Sciatic nerve (tissue), 2 donors: ENCODE results near the gene CDKN2C. TPM values are rescaled to one million over a fixed set of nuclear protein-coding genes. Genes with fewer than 3 reads are reported as not detected.
"Not testable (repeated sequence)": the region's sequence is repeated elsewhere in the genome, so short reads cannot be mapped to it uniquely, and the experiment has no call there.

Source experiments
- ATAC-seq: fragments of 200-7000 bp; cut with Tn5 transposase; one replicate; pipeline ENCODE4 v1.9.1; 2020; ENCODE audit warnings: mild to moderate bottlenecking, moderate library complexity
- DNase-seq: peaks from one replicate; pipeline ENCODE4 v3.0.0-alpha.2; 2020; ENCODE audit warnings: low spot score
- intact Hi-C: fragments of 100-400 bp; cut with DNase I; formaldehyde crosslinking; loops from one replicate; pipeline ENCODE4 v1.14.2; 2022
- total RNA-seq: library from RNA; stranded (reverse); fragmentation: NEBNext Ultra II Directional; extraction: Animal tissue kit (Norgen Biotek cat#: 25700); gene quantifications from one replicate; pipeline ENCODE4 v1.2.1, GENCODE V29; 2021
- donor health status: DM: no; HTN: no; CAD: no.
- donor health status: DM: no; HTN: no; CAD: no.

The CDKN2C gene
- total RNA-seq, 1 donor from 2014 or later: 17.2 TPM

DNA sequence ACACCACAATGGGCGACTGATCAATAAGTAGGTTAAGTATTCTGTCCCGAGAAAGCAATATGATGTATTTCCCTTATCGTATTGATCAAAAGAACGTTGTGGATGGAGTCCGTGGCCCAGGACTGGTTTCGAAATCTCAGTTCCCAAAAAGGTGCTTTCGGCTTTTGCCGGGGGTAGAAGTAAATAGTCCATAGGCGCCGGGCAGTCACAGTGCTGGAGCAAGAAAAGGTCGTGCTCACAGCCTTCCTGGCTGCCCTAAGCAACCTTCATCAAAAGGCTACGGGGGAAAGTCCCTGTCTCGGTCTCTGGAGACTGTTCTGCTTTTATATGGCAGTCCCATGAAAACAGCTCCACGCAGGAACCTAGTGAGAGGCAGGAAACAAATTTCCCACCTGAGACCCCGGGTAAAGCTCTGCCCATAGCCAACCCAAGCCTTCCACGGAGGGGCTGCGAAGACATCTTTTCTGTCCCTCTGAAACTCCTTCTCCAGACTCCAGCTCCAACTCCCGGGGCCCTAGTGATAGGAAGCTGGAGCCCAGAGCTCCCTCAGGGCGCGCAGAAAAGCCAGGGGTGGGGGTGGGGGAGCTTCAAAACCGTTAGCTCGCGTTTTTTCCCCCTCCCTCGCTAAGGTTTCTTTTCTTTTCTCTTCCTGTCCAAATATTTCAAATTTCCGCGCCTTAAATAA is 7.0 kb downstream of the CDKN2C start:
- no peak for DNase-seq
- intact Hi-C loops: no loop called here

DNA sequence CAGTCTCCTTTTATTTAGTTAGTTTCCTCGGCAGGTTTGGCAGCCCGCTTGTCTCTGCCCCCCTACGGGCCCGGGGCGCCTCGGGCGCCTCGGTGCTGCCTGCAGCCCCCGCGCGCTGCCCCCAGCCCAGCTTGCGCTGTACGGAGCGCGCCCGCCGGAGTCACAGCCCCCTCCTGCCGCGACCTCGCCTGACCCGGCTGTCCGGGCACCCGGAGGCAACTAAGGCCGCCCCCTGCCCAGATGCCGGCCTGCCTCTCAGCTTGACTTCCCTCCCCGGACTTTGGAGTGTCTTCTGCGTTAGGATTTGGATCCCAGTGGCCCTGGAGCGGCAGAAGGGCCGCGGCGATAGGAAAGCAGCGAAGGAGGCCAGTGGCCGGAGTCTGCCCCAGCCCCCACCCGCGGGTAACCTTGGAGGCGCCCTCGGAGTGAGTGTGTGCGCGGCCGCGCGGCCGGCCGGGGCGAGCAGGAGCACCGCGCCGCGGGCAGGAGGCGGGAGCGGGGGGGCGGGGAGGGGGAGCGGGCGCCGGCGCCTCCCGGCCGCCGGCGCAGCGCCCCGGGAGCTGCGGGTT is 7.6 kb downstream of the CDKN2C start:
- DNase-seq: peak; percentile 67
- peak; percentile 88 for ATAC-seq

More for the DNA sequence above, 7.0 kb downstream of the CDKN2C start:
- peak; percentile 61 for ATAC-seq

DNA sequence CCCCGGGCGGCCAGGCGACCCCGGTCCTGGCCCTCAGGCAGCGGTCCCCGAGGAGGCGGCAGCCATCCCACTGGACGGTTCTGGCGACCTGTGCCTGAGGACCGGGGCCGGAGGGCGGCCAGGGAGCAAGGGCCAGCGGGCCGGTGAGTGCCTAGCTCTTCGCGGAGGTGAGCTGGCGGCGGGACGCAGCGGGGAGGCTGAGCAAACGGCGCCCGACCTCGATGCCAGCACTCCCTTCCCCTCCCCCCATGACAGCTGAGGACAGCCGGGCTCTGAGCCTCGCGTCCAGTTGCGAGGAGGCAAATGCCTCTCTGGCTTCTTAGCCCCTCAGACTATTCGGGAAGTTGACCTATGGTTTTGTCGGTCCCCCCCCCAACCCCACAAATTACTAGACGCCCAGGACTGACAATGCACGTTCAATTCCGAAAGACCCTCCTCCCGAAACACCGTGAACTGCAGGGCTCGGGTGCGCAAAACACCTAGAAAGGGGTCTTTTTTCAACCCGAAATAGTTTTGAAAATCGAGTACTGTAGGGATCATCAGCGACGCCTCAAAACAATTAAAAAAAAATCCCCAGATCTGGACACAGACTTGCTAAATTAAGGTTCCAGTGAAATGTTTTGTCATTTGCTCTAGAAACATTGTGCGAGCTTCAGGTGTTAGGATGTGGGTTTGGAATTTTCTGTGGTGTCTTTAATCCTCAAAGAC is 8.3 kb downstream of the CDKN2C start:
- intact Hi-C loops: no loop called here
- peak; percentile 67 for ATAC-seq
- peak; percentile 69 for DNase-seq

More for the DNA sequence above, 7.6 kb downstream of the CDKN2C start:
- intact Hi-C loops: no loop called here

DNA sequence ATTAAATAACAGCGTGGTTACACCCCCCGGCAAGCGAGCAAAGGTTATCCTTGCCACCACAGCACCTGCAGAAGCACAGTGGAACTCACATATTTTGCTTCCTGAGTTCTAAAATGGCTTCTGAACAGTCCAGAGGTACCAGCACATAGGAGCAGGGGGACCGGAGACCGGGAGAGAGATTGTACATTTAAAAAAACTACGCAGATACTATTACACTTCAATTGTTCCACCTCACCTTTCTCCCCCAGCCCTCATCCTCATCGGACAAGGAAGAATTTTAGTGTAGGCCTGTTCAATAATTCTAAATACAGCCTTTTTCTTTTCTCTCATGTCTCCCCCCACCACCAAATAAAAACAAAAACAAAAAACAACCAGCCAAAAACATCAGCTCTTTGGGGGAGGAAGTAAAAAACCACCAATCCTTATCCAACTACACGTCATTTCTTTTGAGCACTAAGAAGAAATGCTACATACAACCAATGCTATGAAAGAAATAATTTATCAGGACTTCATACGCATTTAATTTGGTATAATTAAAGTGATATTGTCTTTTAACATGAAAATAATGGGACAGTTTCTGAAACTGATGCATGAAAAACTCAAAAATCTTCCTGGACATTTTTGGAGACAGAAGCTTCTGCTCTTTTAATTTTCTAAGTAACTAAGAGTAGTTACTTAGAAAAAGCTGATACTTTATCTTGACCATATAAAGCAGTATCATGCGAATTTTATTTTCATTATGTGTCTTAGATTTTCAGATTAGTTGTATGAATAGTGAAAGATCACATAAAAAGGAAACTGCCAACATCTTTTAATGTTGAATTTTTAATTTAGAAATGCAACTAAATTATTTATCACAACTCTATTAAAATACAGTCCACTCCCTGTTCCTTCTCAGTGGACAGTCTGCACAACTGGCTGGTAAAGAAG is 9.1 kb downstream of the CDKN2C start:
- peak; percentile 36 for ATAC-seq
- intact Hi-C loops: no loop called here
- no peak for DNase-seq

DNA sequence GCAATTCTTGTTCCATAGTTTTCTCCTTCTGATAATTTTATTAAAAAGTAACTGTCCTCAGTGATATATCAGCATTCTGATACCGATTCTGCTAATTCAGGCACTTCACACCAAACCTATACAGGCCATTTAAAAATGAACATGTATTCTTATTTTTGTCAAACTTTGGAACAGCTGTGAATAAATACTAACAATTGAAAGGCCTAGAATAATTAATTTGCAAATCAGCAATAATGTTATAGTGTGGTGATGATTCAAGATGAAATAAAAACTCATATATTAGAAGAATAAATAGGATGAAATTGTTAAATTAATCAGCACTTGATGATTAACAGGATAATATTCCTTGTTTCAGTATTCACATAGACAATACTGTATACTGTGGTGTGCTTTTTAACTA is 9.9 kb downstream of the CDKN2C start:
- DNase-seq: no peak
- no peak for ATAC-seq
- intact Hi-C loops: no loop called here

DNA sequence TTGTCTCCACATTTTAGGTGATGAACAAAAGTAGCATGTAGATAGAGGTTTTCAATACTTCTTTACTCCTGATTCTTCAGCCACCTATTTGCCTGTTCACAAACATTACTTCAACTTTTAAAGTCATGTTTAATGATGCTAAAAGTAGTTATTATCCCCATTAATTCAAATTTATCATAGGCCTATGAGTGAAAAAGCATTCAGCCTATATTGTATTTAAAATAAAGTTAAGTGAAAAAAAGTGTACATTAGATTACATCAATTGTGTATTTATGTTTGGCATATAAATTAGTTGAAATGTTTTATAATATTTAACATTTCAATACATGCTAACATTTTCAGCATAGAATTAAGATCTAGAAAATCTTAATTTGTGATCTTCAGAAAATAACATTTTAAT is 10.5 kb downstream of the CDKN2C start:
- DNase-seq: no peak
- intact Hi-C loops: no loop called here
- ATAC-seq: no peak

DNA sequence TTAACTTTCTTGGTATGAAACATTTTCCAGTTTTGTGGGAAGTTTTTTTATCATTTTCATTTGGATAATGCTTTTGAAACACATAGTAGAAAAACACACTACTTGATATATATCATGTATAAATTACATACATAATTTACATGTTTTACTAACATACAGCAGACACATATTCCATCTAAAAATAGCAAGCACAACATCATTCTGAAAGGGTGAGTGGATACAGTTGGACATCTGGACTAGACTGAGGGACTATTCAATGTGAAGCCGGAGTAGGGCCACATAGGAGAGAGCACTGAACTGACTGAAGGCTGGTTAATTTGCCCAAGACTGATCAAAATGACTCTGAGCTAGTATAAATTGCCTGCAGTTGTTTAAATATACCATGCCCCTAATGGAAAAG is 11.7 kb downstream of the CDKN2C start:
- intact Hi-C loops: no loop called here
- ATAC-seq (no peak), DNase-seq (no peak)

DNA sequence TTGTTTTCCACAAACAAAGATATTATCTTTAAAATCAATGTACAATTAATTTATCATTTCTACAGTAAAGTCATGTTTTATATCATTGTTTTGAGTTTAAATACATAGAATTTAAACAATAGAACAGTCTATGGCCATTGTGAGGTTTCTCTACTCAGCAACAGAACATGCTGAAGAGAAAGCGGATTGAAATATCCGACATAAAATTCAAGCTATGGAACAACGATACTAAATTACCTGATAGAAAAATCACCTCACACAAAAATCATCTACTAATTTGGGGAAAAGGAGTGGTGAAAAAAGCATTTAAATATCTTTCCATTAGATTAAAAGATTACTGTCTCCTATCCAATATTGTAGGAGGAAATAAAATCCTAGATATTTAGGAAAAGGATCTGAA is 12.6 kb downstream of the CDKN2C start:
- intact Hi-C loops: no loop called here
- no peak for DNase-seq
- no peak for ATAC-seq

DNA sequence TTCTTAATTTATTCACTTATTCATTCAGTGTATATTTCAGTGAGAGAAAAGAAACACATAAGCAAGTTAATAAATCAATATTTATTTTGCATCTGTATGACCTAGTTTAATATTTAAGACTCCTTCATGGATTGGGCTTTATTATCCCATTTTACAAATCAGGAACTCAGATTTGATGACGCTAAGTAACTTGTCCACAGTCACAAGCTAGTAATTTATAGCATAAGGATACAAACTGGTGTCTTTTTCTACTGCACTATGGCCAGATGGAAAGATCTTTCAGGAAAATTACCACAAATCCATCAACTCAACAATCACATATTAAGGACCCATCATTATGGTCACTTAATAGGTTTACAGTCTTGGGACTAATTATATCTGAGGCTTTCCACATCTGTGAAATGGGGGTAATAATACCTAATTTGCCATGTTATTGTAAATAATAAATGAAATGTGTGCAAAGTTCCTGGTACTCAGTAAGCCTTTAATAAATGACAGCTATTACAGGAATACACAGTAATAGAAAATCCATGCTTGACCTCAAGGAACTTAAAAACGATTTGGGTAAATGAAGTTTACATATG is 13.3 kb downstream of the CDKN2C start:
- ATAC-seq (no peak), DNase-seq (no peak)
- intact Hi-C loops: no loop called here

DNA sequence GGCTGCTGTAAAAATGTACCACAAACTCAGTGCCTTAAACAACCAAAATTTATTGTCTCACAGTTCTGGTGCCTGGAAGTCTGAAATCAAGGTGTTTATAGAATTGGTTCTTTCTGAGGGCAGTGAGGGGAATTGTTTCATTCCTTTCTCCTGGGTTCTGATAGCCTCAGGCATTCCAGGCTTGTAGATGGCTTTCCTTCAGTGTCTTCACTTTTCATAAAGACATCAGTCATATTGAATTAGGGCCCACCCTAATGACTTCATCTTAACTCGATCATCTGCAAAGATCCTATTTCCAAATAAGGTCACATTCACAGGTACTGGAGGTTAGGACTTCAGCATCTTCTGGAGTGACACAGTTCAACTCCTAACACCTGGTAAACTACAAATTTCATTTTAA is 15.0 kb downstream of the CDKN2C start:
- DNase-seq (no peak), ATAC-seq (no peak)
- intact Hi-C loops: no loop called here

DNA sequence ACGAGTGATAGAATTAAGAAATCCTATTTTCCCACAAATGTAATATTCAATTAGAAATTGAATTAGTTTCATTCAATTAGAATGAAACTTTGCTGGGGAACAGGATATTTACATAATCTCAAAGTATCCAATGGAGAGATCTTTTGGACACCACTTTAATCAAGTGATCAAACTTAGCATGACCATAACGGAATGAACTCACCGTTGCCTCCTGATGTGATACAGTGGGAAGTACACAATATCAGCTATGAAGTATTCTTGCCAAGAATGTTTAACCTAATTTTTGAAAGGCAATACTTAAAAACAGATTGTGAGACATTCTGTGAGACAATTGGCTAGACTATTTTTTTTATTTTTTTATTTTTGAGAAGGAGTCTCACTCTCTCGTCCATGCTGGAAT is 16.6 kb downstream of the CDKN2C start:
- no peak for ATAC-seq
- no peak for DNase-seq
- intact Hi-C loops: no loop called here

DNA sequence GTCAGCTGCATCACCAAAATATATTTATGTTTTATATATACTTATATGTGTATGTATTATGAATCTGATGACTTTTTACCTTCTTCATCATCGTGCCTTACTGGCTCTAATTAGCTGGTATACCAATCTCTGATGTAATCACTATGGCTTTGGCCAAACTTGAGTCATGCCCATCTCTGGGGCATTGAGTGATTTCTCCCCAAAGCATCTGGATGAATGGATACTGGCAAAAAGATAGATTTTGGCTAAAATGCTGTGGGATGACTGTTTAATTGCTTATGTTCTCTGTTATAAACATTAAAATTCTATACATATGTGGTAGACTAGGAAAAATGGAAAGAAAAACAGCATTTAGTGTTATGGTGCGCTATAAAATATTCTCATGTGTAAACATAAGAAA is 19.6 kb downstream of the CDKN2C start:
- ATAC-seq (no peak), DNase-seq (no peak)
- intact Hi-C loops: no loop called here

DNA sequence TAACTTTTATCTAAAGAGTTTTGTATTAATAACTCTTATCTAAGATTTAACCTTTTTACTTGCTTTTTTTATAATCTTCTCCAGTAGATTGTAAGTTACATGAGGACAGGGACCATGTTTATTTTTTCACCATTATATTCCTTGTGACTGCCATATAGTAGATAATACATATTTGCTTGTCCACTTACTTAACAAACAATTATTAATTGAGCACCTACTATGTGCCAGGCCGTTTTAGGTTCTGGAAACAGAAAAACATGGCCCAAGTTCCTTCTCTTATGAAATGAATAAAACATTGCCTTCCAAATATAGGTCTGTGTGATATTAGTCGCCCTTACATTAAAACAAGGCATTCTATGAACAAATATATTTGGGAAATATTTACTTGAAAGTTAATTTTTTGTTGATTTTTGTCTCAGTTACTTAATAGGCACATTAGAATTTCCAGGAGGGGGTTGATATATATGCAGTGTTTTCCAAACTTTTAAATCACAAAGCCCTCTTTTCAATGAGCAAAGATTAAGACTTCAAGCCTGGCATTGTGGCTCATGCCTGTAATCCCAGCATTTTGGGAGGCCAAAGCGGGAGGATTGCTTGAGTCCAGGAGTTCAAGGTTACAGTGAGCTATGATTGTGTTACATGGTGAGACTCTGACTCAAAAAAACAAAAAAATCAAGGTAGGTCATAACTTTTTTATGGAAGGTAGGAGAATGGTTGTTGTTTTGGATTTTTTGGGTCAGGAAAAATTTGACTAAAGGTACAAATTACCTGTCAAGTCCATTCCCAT is 22.7 kb downstream of the CDKN2C start:
- ATAC-seq: no peak
- no peak for DNase-seq
- intact Hi-C loops: no loop called here

DNA sequence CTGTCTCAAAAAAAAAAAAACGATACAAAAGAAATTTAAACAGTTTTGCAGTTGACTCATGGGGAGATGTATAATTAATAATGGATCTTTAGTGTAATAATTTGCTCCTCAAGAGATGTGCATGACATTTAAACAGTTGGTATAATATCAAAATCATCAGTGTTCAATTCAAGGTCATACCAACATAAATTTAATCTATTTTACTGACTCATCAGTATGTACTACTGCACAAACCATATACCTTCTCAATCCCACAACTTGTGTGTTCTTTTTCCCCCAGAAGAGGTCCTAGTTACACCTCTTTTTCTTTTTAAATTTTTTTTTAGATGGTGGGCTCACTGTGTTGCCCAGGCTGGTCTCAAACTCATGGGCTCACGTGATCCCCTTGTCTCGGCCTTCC is 23.6 kb downstream of the CDKN2C start:
- intact Hi-C loops: no loop called here
- ATAC-seq (no peak), DNase-seq (no peak)

DNA sequence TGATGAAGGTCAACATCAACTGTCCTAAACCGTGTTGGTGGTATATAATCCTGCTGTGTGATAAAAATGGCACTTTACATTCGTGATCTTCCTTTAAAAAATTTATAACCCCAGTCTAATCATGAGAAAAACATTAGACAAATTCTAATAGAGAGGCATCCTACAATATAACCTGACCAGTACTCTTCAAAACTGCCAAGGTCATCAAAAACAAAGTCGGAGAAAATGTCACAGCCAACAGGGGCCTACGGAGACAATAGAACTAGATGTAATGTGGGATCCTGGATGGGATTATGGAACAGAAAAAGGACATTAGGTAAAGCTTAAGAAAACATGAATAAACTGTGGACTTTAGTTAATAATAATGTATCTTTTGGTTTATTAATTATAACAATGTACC is 25.0 kb downstream of the CDKN2C start:
- ATAC-seq (no peak), DNase-seq (no peak)
- intact Hi-C loops: no loop called here

DNA sequence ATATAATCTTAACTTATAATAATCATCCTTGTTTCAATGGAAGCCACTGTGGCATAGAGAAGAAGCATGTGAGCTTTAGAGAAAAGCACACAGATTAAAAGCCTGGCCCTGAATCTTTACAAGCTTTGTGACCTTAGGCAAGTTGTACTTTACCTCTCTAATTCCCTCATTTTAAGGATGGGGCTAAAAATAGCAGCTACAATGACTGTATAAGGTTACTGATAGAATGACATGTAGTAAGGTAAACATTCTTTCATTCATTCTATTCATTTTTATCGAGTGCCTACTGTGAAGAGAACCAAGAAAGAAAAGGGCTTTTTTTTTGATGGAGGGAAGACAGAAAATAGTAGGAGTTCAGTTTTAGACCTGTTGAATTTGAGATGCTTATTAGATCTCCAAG is 25.6 kb downstream of the CDKN2C start:
- intact Hi-C loops: no loop called here
- DNase-seq: no peak
- no peak for ATAC-seq

DNA sequence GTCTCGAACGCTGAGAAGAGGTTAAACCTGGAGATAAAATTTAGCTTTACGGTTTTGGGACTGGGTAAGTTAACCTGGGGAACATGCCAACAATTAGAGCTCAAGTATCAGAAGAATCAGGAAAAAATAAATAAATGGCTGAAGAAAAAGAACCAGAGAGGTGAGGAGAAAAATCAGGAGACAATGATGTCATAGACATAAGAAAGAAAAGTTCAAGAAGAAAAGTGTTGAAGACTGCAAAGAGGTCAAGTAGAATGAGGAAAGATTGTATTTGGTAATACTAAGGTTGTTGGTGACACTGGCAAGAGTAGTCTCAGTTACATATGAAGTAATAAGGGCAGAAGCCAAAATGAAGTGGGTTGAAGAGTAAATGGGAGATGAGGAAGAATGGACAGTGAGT is 26.0 kb downstream of the CDKN2C start:
- ATAC-seq (no peak), DNase-seq (no peak)
- intact Hi-C loops: no loop called here

DNA sequence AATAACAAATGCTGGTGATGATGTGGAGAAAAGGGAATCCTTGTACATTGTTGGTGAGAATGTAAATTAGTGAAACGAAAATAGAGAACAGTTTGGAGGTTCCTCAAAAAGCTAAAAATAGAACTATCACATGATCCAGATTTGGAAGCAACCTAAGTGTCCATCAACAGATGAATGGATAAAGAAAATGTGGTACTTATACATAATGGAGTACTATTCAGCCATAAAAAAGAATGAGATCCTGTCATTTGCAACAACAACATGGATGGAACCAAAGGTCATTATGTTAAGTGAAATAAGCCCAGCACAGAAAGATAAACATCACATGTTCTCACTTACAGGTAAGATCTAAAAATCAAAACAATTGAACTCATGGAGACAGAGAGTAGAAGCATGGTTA is 29.3 kb downstream of the CDKN2C start:
- ATAC-seq, intact Hi-C loops, DNase-seq: not testable (repeated sequence)
